ENCODE measurements around the gene PTPRN2. TPM values are rescaled to one million over a fixed set of nuclear protein-coding genes. Genes with fewer than 3 reads are reported as not detected.

PTPRN2 gene
- total and polyA plus RNA-seq, 3 experiments from 2014 or later = 0.33 to 1.2 (median 0.42) TPM

DNA sequence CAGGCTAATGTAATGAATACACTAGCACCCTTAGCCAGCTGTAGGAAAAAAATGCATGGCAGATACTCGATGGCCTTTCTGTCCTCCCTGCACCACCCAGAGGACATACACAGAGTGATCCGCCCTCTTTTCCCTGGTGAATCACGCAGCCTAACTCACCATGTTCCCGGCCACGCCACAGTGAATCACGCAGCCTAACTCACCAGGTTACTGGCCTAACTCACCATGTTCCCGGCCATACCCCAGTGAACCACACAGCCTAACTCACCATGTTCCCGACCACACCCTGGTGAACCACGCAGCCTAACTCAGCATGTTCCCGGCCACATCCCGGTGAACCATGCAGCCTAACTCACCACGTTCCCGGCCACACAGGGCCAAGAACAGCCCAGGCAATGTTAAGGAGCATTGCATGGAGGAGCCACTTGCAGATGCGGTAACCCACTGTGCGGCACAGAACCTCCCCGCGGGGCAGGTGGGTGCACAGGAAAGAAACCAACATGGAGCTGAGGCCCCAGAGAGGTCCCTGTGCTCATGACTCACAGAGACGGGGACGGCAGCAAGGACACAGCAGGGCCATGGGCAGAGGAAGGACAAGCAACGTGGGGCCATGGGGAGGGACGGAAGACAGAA lies 742.3 kb downstream of the PTPRN2 start:
- ChIA-PET POLR2A (no interaction called here), CTCF (no interaction called here)
- Mint-ChIP-seq H3K9me3 (no peaks in the 10 kb centered on the region), H3K4me1 (no peaks in the 10 kb centered on the region), H3K4me3 (no peak overlapping the region), H3K27me3 (peaks cover 13 to 20% of the 10 kb centered on the region in 2 donors), H3K36me3 (no peaks in the 10 kb centered on the region), H3K27ac (no peak overlapping the region)
- DNase-seq = no peak
- Histone ChIP-seq H3K4me1 (ENCODE audit: insufficient read depth, low read length) (no peaks in the 10 kb centered on the region), H3K4me3 (ENCODE audit: low read length) (no peak overlapping the region), H3K27ac (ENCODE audit: low read depth, low read length) (no peak overlapping the region), H3K9me3 (ENCODE audit: low read length) (no peaks in the 10 kb centered on the region), H3K27me3 (ENCODE audit: insufficient read depth, low read length, poor library complexity, severe bottlenecking) (no peaks in the 10 kb centered on the region), H3K36me3 (ENCODE audit: insufficient read depth, low read length) (no peaks in the 10 kb centered on the region)

DNA sequence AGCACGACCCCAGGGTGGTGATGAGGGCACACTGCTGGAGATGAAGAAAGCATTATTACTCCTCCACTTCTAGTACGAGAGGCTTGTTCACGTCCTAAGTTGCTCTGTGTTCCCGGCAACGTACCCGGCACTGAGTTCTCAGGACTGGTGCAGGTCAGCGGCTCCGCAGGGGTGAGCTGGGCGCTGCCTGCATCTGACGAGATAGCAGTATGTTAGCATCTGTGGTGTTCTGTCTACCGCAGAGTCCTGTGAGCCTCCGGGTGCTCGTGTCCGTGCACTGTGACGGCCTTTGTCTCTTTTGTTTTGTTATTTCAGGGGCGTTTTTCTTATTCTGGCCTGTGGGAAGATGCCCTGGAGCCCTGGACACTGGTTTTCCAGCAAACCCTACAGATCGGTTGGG lies 743.0 kb downstream of the PTPRN2 start:
- Mint-ChIP-seq H3K4me1 (no peaks in the 10 kb centered on the region), H3K4me3 (no peak overlapping the region), H3K36me3 (no peaks in the 10 kb centered on the region), H3K27me3 (peaks cover 13 to 16% of the 10 kb centered on the region in 2 donors), H3K9me3 (no peaks in the 10 kb centered on the region), H3K27ac (no peak overlapping the region)
- H3K36me3 ChIP-seq (ENCODE audit: insufficient read depth, low read length) = no peaks in the 10 kb centered on the region
- no peak for DNase-seq
- H3K4me3 ChIP-seq (ENCODE audit: low read length) = no peak overlapping the region
- POLR2A ChIA-PET = no interaction called here
- no peaks in the 10 kb centered on the region for H3K4me1 ChIP-seq (ENCODE audit: insufficient read depth, low read length)
- H3K27me3 ChIP-seq (ENCODE audit: insufficient read depth, low read length, poor library complexity, severe bottlenecking) = no peaks in the 10 kb centered on the region
- no peaks in the 10 kb centered on the region for H3K9me3 ChIP-seq (ENCODE audit: low read length)
- CTCF ChIA-PET = no interaction called here
- H3K27ac ChIP-seq (ENCODE audit: low read depth, low read length) = no peak overlapping the region

DNA sequence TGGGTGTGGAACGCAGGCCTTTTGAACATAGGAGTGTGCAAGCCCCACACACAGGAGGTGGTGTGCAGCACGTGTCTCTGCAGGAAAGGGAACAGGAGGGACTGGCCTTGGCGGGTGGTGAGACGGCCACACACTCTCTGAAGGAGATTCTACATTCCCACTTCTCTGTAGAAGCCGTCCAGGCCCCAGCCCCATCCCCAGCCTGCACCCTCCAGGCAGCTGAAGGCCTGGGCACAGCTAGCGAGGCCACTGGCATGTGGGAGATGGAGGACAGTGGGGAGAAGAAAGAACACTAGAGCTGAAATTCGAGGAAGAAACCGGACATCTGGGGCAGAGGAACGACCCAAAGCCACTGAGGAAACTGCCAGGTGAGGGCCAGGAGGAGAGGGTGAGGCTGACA lies 743.5 kb downstream of the PTPRN2 start:
- DNase-seq = no peak
- H3K4me1 Mint-ChIP-seq = no peaks in the 10 kb centered on the region
- CTCF ChIA-PET = no interaction called here
- Histone ChIP-seq H3K4me3 (ENCODE audit: low read length) (no peak overlapping the region), H3K27me3 (ENCODE audit: insufficient read depth, low read length, poor library complexity, severe bottlenecking) (no peaks in the 10 kb centered on the region), H3K9me3 (ENCODE audit: low read length) (no peaks in the 10 kb centered on the region), H3K4me1 (ENCODE audit: insufficient read depth, low read length) (no peaks in the 10 kb centered on the region), H3K36me3 (ENCODE audit: insufficient read depth, low read length) (no peaks in the 10 kb centered on the region), H3K27ac (ENCODE audit: low read depth, low read length) (no peak overlapping the region)
- H3K27ac Mint-ChIP-seq = no peak overlapping the region
- H3K9me3 Mint-ChIP-seq = no peaks in the 10 kb centered on the region
- H3K27me3 Mint-ChIP-seq = peaks cover 13 to 15% of the 10 kb centered on the region in 2 donors
- H3K4me3 Mint-ChIP-seq = no peak overlapping the region
- POLR2A ChIA-PET = no interaction called here
- no peaks in the 10 kb centered on the region for H3K36me3 Mint-ChIP-seq

DNA sequence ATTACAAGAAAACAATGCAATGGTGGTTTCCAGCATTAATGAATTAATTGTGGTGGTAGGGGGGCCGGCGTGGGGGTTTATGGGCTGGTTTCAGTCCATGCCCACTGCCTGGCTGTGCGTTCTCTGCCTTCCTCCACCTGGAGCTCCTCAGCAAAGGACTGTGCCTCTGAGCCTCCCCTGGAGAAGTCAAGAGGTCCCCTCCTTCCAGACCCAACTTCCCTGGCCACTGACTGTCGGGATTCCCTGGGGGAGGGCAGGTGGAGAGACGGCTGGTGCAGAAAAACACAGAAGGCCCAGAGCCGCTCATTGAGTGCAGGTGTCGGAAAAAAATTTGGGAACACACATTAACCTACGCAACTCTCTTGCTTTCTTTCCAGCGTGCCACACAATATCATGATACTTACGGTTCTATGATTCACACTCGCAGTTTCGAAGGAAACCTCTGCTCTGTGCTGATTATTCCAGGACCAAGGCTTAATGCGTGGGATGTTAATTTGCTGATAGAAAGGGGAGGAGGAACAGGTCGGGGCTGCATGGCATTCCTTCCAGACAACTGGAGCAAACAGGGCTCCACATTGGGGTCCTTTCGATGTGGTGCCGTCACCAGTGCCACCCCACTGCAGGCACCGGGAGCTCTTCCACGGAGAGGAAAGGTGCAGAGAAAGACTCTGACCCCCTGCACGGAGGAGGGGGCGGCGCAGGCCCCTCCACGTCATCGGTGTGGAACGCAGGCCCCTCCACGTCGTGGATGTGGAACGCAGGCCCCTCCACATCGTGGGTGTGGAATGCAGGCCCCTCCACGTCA lies 744.1 kb downstream of the PTPRN2 start:
- no peak for DNase-seq
- Mint-ChIP-seq H3K9me3 (no peaks in the 10 kb centered on the region), H3K27ac (no peak overlapping the region), H3K27me3 (peaks cover 10 to 15% of the 10 kb centered on the region in 2 donors), H3K4me3 (no peak overlapping the region), H3K4me1 (no peaks in the 10 kb centered on the region), H3K36me3 (no peaks in the 10 kb centered on the region)
- CTCF ChIA-PET = no interaction called here
- no peak overlapping the region for H3K4me3 ChIP-seq (ENCODE audit: low read length)
- H3K27me3 ChIP-seq (ENCODE audit: insufficient read depth, low read length, poor library complexity, severe bottlenecking) = no peaks in the 10 kb centered on the region
- no peaks in the 10 kb centered on the region for H3K9me3 ChIP-seq (ENCODE audit: low read length)
- no peaks in the 10 kb centered on the region for H3K36me3 ChIP-seq (ENCODE audit: insufficient read depth, low read length)
- no peak overlapping the region for H3K27ac ChIP-seq (ENCODE audit: low read depth, low read length)
- H3K4me1 ChIP-seq (ENCODE audit: insufficient read depth, low read length) = no peaks in the 10 kb centered on the region
- POLR2A ChIA-PET = no interaction called here

DNA sequence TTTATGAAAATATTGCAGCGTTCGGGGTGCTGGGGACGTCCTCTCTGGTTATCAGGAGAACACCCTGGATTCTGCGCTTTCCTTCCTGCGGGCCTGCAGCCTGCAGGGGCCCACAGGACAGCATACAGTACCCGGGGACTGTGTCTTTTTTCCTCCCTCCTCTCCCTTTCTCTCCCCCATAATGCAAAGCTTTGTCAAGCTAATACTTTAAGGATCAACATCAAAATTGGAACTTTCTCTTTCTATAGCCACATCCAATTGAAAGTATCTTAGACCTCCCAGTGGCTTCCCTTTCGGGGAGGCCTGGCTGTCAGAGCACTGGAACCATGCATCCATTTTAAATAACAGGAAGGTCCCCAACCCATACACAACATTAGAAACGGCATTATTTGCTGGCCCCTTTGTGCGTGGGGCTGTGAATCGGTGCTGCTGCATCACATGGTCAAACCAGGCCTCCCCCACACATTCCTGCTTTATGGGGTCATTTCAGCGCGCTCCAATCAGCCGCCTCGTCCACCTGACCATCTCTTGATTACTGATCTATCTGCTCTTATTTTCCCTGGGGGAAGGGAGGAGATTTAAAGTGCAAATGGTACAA lies 745.8 kb downstream of the PTPRN2 start:
- H3K36me3 ChIP-seq (ENCODE audit: insufficient read depth, low read length) = no peaks in the 10 kb centered on the region
- Mint-ChIP-seq H3K27me3 (peaks cover 10 to 15% of the 10 kb centered on the region in 2 donors), H3K36me3 (no peaks in the 10 kb centered on the region), H3K27ac (no peak overlapping the region), H3K4me3 (no peak overlapping the region), H3K4me1 (no peaks in the 10 kb centered on the region), H3K9me3 (peaks cover 0 to 2% (median 0%) of the 10 kb centered on the region in 5 donors)
- H3K27me3 ChIP-seq (ENCODE audit: insufficient read depth, low read length, poor library complexity, severe bottlenecking) = no peaks in the 10 kb centered on the region
- DNase-seq = no peak
- no peaks in the 10 kb centered on the region for H3K4me1 ChIP-seq (ENCODE audit: insufficient read depth, low read length)
- POLR2A ChIA-PET = no interaction called here
- H3K4me3 ChIP-seq (ENCODE audit: low read length) = no peak overlapping the region
- no peak overlapping the region for H3K27ac ChIP-seq (ENCODE audit: low read depth, low read length)
- H3K9me3 ChIP-seq (ENCODE audit: low read length) = no peaks in the 10 kb centered on the region
- CTCF ChIA-PET = no interaction called here

DNA sequence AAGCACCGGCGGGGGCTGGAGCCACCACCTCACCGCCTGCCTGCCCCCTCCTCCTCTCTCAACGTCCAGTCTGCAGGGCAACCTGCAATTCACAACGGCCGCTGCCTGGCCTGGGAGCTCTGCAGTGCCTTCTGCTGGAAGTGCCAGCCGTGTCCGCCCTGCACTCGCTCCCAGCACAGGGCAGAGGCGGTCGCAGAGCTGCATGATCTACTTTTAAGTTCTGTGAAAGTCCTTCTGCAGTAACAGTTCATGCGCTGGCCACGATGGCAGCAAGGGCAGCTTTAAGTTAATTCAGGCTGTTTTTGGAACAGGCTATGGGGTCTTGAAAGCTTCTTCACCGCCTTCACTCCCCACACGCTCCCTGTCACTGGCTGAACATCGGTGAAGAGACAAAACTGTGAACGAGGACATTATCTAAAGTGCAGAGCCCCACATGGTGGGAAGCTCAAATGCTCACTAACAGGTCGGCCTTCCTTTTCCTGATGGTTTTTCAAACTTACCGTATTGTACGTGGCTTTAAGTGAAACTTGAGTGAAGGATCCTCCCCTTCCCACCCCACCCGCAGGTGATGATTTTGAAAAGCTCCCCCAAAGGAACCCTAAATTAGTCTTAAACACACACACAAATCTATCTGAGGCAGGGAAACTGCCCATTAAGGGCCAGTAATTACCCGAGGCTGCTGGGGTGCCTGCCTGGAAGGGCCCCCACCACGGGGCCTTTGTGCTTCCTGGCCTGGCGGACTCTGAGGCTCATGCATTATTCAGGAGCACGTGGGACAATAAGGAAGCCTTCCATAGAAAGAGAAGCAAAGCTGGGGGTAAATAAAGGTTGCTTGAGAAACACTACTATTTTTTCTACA lies 746.5 kb downstream of the PTPRN2 start:
- no peak overlapping the region for H3K27ac Mint-ChIP-seq

DNA sequence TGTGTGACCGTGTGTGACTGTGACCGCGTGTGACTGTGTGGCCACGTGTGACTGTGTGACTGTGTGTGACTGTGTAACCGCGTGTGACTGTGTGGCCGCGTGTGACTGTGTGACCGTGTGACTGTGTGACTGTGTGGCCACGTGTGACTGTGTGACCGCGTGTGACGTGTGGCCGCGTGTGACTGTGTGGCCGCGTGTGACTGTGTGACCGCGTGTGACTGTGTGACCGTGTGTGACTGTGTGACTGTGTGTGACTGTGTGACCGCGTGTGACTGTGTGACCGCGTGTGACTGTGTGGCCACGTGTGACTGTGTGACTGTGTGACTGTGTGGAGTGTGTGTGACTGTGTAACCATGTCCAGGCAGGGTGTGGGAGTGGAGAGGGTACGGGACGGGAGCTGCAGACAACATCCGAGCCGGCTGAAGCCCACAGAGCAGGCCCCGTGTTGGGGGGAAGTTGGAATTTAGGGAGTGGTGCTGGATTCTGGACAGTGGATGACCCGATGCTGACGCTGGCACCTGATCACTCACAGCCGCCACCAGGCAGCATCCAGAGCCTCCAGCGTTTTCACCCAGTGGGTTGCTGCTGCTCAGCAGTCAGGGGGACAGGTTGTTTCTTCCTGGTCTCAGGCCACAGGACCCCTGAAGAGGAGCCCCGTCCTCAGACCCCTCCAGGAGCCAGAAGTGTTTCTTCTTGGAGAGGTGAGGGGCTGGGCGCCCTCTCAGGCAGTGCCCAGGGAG lies 747.3 kb downstream of the PTPRN2 start:
- no peak overlapping the region for H3K27ac ChIP-seq (ENCODE audit: low read depth, low read length)
- no peak for DNase-seq
- ChIA-PET POLR2A (no interaction called here), CTCF (no interaction called here)
- no peaks in the 10 kb centered on the region for H3K9me3 ChIP-seq (ENCODE audit: low read length)
- no peaks in the 10 kb centered on the region for H3K4me1 ChIP-seq (ENCODE audit: insufficient read depth, low read length)
- Mint-ChIP-seq H3K9me3 (peaks cover 0 to 2% (median 0%) of the 10 kb centered on the region in 5 donors), H3K36me3 (no peaks in the 10 kb centered on the region), H3K27me3 (peaks cover 9 to 15% of the 10 kb centered on the region in 2 donors), H3K4me1 (no peaks in the 10 kb centered on the region), H3K27ac (no peak overlapping the region), H3K4me3 (no peak overlapping the region)
- H3K4me3 ChIP-seq (ENCODE audit: low read length) = no peak overlapping the region
- H3K36me3 ChIP-seq (ENCODE audit: insufficient read depth, low read length) = no peaks in the 10 kb centered on the region
- no peaks in the 10 kb centered on the region for H3K27me3 ChIP-seq (ENCODE audit: insufficient read depth, low read length, poor library complexity, severe bottlenecking)

More for the DNA sequence above, 746.5 kb downstream of the PTPRN2 start:
- H3K4me1 Mint-ChIP-seq = no peaks in the 10 kb centered on the region
- ChIA-PET POLR2A (no interaction called here), CTCF (no interaction called here)
- H3K36me3 Mint-ChIP-seq = no peaks in the 10 kb centered on the region
- peaks cover 0 to 2% (median 0%) of the 10 kb centered on the region in 5 donors for H3K9me3 Mint-ChIP-seq
- peaks cover 10 to 15% of the 10 kb centered on the region in 2 donors for H3K27me3 Mint-ChIP-seq
- Histone ChIP-seq H3K36me3 (ENCODE audit: insufficient read depth, low read length) (no peaks in the 10 kb centered on the region), H3K4me1 (ENCODE audit: insufficient read depth, low read length) (no peaks in the 10 kb centered on the region), H3K9me3 (ENCODE audit: low read length) (no peaks in the 10 kb centered on the region), H3K27ac (ENCODE audit: low read depth, low read length) (no peak overlapping the region), H3K4me3 (ENCODE audit: low read length) (no peak overlapping the region), H3K27me3 (ENCODE audit: insufficient read depth, low read length, poor library complexity, severe bottlenecking) (no peaks in the 10 kb centered on the region)
- DNase-seq = no peak
- H3K4me3 Mint-ChIP-seq = no peak overlapping the region

All from CD8-positive, alpha-beta memory T cell (primary cell).